Measurements from ENCODE around the gene IPO4.

GRCh38 chr14:24172261-24172860 lies 16.3 kb downstream of the IPO4 start:
- TF ChIP-seq CTCF (IDR thresholded peaks at IDR 0.05) (no peak), ZFX (IDR thresholded peaks at IDR 0.05; ENCODE audit: borderline replicate concordance) (no peak)

Data from 22Rv1 (cell line).